ENCODE results near the gene SPA17.

The SPA17 gene

DNA sequence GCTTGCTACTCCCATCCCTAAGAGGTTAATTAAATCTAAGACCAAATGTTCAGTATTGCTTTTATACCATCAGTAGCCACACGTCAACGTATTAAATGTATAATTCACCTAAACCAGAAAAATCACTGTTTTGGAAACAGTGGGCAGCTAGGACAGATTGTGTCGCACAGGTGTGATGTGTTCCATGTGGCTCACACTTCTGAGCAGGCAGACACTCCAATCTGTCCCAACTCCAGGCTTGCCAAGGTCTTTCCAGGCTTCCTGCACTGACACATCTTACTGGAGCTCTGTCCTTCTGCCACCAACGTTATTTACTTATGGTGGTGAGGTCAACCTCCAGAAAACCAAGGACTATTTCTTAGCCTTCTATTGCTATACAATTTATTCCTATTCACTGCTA is 11.6 kb upstream of the SPA17 start:
- no peak for DNase-seq (ENCODE audit: low read depth)

DNA sequence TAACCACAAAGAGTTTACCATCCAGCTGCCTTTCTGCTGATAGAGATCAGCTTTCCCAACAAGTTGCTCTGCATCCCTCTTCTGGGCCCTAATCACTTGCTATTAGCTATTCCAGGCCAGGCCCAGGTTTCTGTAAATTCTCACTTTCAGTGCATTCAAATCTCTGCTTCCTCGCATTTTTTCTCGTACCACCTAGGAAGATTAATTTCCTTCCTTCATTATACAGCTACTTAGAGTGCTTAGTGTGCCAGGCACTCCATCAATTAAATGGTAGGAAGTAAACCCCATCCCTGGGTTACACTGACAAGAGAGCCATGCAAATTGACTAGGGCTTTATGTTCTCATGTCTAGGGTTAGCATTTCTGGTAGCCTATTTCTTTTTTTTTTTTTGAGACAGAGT is 9.8 kb upstream of the SPA17 start:
- no peak for DNase-seq (ENCODE audit: low read depth)

DNA sequence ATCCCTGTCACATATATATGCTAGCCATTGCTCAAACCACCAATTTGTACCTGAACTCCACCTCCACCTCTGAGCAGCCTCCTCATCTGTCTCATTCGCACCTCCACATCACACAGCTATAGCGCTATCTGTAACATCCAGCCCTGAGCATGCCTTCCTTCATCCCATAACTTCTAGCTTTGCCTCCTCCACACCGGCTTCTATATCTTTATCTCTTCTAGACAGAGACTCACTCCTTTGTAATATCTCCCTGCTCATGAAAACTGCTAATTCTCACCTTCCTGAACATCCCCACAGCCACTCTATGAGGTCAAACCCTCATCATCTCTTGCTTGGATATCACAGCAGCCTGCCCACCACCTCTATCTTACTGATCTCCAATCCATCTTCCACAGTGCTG is 6.1 kb upstream of the SPA17 start:
- no peak for DNase-seq (ENCODE audit: low read depth)

DNA sequence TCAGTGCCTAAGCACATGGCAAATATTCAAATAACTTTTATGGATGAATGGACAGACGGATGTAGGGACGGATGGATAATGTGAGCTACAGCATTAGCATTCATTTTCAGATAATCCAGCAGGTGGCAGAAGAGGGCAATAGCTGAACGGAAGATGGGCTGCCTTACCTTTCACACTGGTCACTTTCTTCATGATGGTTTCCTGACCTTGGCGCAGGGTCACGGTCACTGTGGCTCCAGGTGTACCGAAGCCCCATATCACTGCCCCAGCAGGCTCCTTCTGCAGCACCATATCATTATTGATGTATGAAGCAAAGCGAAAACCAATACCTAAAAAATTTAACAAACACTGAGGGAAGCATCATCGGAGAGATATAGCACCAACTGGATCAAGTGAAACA is 4.5 kb upstream of the SPA17 start:
- no peak for DNase-seq (ENCODE audit: low read depth)

DNA sequence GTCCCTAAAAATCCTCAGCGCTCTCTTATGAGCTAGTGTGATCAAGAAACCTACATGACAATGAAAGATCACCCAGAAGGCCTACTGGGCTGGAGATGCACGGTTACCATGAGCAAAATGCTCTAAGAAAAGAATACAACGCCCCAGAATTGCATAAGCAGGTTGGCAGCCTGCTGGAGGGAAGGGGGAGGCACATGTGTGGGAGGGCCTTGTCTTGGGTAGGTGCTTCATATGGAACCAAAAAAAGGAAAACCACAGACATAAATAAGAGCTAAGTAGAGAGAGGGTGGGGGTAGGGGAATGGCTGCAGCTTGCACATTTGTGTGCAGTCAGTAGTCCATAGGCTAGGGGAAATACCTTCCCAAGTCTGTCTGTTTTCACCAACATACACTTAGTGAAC is 3.0 kb upstream of the SPA17 start:
- DNase-seq (ENCODE audit: low read depth): no peak

DNA sequence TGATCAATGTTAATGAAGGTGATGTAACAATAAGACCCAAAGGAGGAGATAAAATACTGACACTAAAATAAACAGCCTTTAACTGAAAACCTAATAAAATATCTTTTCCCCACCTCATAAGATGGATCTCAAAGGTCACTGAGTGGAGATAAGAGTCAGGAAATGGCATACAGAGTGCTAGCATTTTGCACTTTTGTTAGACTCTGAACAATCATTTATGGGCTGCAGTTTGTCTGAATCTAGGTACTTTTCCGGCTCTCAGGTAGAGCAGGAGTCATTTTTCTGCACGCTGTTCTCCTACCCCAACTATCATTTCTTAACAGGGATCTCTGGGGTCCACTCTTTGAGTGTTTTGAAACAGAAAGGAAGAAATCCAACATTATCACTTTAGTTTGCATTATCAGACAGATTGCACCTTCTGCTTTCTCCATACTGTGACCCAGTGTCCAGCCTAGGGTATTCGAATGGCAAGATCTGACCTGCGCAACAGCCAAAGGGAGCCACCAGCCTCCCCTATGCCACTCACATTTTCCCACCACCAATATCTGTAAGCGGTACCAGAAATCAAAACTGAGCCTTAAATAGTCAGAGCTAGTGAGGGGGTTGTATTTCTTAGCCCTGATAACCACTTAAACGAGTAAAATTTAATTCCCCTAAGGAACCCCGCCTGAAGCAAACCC is 1.0 kb upstream of the SPA17 start:
- no peak for DNase-seq (ENCODE audit: low read depth)

DNA sequence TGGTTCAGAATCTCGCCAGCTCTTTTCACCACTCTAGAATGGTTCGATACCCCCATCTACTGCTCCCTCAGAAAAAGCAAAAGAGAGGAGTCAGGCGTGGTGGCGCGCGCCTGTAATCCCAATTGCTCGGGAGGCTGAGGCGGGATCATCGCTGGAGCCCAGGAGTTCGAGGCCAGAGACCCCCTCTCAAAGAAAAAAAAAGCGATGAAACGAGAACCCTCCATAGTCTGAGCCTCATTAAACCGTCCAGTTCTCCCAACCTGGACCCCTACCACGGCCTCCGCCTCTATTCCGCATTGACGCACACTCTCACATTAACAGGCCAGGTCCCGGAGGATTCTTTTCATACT is 439 bp downstream of the SPA17 start:
- no peak for DNase-seq (ENCODE audit: low read depth)

DNA sequence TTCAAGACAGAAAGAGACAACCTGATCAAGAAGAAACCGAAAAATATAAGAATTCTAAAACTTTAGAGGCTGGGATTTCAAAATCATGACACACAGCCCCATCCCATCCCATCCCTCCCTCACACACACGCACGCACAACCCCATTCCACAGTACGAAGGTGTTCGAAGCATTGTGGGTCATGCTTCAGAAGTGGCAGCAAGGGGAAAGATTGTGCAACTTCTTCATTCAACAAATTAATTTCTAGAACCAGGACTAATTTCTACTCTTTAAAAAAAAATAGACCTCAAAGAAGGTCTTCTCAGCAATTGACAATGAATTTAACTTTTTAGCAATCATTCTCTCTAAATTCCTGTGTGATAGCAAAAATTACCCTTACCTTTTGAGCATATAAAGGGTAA is 867 bp downstream of the SPA17 start:
- DNase-seq (ENCODE audit: low read depth): no peak

DNA sequence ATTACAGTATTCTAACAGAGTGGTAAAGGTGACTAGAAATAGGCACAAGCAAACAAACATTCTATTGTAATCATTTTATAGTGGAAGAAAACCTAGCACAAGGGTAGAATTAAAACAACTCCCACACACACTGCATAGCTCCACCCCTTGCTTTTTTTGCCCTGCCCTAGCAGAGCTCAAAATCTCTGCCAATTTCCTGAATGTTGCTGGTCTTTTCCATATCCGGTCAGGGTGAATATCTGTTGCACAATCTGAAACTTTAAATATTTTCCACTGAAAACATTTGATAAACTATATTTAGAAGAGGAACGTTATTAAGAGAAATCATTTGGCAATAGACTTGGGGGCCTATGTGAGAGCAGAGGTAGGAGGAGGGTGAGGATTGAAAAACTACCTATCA is 2.7 kb downstream of the SPA17 start:
- no peak for DNase-seq (ENCODE audit: low read depth)

DNA sequence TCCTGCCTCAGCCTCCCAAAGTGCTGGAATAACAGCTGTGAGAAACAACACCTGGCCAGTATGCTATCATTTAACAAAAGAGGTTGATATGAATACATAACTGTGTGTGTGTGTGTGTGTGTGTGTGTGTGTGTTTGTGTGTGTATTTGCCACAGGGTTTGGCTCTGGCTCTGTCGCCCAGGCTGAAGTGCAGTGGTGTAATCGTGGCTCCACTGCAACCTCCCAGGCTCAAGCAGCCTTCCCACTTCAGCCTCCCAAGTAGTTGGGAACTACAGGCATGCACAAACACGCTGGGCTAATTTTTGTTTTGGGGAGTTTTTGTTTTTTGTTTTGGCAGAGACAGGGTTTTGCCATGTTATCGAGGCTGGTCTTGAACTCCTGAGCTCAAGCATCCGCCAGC is 4.7 kb downstream of the SPA17 start:
- DNase-seq (ENCODE audit: low read depth): no peak

DNA sequence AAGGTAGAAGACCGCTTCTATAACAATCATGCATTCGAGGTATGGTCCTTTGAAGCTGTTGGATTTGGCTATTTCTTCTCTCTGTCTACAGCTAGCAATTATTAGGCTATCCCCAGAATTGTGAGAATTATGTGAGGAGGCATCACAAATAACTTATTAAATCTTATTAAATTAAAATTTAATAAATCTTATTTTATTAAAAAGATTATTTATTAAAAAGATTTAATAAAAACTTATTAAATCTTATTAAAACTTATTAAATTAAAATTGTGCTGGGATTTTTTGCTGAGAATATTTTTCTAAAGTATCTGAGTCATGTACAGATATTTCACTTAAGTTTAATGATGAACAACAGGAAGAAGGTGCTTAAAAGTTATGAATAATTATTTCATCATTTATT is 7.7 kb downstream of the SPA17 start:
- no peak for DNase-seq (ENCODE audit: low read depth)

DNA sequence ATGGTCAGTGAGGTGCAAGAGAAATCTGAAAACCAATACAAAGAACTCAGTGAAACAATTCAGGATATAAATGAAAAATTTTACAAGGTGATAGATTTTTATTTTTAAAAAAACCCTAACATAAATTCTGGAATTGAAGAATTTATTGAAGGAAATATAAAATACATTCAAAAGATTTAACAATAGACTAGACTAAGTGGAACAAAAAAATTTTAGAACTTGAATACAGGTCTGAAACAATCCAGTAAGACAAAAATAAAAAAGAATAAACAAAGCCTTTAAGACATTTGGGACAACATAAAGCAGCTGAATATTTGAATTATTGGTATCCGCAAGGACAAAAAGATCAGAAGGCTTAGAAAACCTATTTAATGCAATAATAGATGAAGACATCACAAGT is 8.7 kb downstream of the SPA17 start:
- no peak for DNase-seq (ENCODE audit: low read depth)

DNA sequence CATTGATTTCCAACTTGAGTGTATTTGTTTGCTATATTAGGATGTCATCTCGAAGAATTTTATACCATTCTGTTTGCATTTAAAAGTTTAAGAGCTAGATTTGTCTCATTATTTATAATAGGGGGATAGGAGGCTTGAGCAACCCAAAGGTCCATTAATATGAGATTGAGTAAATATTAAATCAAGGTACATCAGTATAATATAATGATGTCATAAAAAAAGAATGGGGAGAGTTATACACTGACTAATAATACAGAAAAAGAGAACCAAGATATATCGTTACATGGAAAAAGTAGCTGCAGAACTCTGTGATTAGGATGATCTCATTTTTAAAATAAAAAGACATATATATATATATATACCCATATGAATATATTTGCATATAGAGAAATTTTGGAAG is 19.4 kb downstream of the SPA17 start:
- DNase-seq (ENCODE audit: low read depth): no peak

DNA sequence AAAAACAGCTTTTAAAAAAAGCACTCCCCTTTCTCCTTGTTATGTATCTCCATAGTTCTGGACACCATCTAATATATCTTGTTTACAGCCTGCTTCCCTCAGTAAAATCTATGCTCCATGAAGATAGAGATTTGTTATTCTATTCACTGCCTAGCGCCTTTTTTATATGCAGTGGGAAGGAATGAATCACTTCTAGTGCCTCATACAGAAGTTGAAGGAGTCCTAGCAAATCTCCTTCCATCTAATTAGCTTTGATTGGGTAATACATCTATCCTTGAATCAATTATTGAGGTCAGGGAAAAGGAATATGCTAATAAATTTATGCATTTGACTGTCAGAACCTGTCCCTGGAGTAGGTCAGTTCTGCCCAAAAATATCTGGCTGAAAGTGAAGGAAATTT is 25.8 kb downstream of the SPA17 start:
- DNase-seq (ENCODE audit: low read depth): no peak

DNA sequence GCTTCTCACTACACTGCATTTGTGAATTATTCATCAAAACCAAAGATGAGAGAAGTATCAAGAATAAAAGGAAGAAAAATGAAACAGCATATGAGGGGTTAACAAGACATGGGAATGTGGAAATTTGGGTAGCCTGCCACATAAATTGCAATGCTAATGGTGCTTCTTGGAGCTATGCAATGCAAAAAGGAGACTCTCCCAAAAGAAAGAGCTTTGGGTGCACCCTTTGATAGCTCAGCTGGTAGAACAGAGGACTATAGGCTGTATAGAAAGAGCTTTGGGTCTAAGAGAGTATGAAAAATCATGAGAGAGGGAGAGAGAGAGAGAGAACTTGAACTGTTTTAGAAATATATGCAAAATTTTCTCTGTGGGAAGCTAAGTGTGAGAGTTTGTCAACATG is 26.3 kb downstream of the SPA17 start:
- no peak for DNase-seq (ENCODE audit: low read depth)

DNA sequence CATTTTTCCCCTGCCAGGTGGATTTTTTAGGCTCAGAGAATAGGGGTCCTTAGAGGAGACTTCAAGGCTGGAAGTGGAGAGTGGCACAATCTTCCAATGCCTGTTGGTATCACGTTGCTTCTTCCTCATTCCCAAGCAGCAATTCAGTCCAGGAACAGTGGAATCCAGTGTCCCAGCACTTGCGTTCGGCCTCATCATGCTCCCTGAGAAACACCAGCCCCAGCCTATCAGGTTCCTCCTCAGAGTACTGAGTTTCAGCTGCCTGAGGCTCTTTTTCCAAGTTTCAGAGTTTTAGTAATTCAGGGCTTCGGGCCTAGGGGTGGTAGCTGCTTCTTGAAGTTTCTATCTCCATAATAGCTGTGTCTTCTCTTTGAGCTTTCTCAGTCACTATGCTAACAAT is 34.1 kb downstream of the SPA17 start:
- DNase-seq (ENCODE audit: low read depth): no peak

DNA sequence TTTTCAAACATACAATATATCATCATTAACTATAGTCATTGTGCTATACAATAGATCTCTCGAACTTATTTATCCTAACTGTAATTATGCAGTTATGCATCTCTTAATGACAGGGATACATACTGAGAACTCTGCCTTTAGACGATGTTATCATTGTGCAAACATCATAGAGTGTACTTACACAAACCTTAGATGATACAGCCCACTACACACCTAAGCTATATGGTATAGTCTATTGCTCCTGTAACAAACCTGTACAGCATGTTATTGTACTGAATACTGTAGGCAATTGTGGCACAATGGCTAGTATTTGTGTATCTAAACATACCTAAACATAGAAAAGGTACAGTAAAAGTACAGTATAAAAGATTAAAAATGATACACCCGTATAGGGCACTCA is 38.7 kb downstream of the SPA17 start:
- DNase-seq (ENCODE audit: low read depth): no peak

DNA sequence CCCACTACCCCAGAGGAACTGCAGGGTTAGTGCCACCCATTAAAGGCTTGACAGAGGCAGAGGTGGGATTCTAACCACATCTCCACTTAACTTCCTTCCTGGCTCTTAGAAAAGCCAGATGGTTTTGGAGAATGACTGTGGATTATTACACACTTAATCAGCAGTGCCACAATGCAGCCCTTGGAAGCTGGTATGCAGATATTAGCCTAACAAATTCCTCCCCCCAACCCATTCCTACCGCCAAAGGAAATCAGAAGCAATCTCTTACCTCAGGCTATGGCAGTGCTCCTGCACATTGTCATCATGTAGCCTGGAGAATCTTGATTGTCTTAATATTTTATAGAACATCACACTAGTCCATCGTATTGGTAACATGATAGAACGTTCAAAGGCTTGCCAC is 42.9 kb downstream of the SPA17 start:
- no peak for DNase-seq (ENCODE audit: low read depth)

DNA sequence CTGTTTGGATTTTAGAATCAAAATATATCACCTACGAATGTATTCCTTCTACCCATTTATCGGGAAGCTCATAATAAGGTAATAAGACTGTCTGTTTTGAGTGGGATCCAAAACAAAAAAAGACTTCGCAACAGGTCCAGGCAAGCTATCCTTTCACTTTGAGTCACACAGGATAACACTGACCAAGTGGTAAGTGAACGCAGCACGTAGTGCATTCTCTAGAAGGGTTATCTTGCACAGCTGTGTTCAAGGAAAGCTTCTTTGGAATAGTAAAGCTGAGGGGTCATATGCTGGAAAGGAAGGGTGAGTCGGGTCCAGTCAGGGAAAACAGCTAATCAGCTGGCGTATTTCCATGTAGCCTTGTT is 43.7 kb downstream of the SPA17 start:
- no peak for DNase-seq (ENCODE audit: low read depth)

DNA sequence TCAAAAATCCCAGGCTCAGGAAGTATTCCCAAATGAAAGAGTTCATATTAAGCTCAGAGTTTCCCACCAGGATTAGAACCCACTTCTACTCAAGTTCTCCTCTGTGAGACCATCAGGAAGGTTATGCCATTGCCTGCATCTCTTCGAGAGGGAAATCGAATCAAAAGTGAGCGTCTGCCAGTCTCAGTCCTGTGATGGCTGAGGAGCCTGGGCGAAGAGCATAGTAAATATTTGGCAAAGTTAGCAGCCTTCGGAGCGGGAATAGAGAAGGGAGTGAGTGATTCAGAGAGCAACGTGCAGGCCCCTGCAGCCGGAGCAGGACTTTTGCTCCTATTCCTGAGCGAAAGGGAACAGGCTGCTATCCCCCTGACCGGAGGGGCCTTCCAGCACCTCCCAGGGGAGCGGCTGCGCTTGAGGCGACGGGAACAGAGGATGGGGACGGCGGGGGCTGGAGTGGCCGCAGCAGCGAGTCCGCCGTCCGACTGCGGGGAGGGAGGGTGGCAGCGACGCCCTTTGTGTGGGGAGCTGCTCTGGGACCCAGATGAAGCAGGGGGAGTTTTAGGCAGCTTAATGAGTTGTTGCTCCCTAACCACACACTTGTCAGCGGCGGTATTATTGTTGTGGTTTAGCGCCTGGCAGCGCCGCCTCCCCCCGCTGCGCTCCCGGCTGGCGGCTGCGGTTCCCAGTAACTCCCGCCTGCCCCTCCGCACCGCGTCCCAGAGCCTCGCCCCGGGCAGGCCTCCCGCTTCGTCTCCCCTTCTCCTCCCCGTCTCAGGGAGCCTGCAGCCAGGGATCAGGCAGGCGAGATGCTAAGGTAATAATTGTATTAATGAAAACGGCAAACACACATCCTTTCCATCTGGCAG is 44.3 kb downstream of the SPA17 start:
- DNase-seq (ENCODE audit: low read depth): no peak

DNA sequence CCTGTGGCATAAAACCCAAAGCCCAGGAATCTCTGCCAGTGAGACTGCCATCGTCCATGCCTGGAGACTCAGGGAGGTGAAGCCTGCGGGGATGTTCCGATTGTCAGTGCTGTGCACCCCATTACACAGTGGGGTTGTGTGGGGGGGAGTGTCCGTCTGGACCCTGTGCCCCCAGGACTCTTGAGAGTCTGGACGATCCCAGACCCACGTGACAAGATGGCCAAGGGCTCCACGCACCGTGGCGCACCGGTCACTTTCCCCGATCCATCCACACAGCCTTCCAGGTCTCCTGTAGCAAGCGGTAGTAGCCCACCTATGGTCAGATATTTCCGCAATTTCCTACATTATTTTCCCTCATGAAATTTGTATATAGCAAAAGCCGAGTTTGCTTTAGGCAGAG is 45.1 kb downstream of the SPA17 start:
- DNase-seq (ENCODE audit: low read depth): no peak

DNA sequence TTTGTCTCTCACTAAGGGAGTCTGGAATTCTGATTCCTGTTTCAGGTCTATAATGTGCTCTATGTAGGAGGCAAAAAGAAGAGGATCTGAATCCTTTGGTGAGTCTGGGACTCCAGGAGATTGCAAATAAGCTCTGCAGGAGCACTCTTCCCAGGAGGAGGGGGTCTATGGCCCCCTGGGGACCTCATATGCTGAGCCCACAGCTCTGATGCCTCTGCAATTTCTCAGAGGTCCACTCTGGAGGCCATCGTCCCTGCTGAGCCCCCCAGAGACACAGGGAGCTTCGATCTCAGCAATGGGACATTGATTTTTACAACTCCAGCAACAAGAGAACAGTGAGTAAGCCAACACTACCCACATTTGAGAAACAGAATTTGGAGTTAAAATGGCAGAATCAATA is 45.8 kb downstream of the SPA17 start:
- DNase-seq (ENCODE audit: low read depth): no peak

DNA sequence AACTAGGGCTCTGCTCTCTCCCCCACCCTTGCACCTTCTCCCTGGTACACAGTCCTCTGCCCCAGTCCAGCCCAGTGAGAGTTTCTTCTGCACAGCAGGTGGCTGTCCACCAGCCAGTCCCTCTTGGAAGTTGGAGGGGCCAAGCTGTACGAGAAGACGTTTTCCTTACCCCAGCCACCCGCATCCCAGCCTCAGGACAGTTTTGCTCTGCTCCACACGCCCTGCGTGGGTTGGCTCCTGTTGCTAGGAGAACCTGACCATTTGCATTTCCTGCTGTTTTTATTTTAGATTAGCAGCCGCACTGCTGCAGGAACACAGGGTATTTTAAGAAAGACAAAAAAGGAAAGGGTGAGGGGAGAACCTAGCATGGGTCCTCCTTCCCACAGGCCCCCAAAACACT is 48.5 kb downstream of the SPA17 start:
- DNase-seq (ENCODE audit: low read depth): no peak
